ENCODE data around the gene KCNH1. TPM values are rescaled to one million over a fixed set of nuclear protein-coding genes. Genes with fewer than 3 reads are reported as not detected.

KCNH1 gene
- total RNA-seq, 1 experiment from 2014 or later = 0.17 TPM

- no peak for TF ChIP-seq STAT6 (CRISPR knock-in tag; conservative IDR thresholded peaks at IDR 0.05; ENCODE audit: low read depth)
- no peak for TF ChIP-seq CBFB (CRISPR knock-in tag; IDR thresholded peaks at IDR 0.05; ENCODE audit: low read depth)
- no peak for TF ChIP-seq ESRRA (CRISPR knock-in tag; IDR thresholded peaks at IDR 0.05; ENCODE audit: borderline replicate concordance)
- no peak for TF ChIP-seq ZNF263 (CRISPR knock-in tag; IDR thresholded peaks at IDR 0.05; ENCODE audit: low read depth)
- TF ChIP-seq FOXP1 (CRISPR knock-in tag; IDR thresholded peaks at IDR 0.05; ENCODE audit: borderline replicate concordance) = no peak
- no peak for TF ChIP-seq USF1 (CRISPR knock-in tag; IDR thresholded peaks at IDR 0.05)
- no peak for TF ChIP-seq ZNF396 (CRISPR knock-in tag; IDR thresholded peaks at IDR 0.05; ENCODE audit: borderline replicate concordance)
- no peak for TF ChIP-seq EMX1 (CRISPR knock-in tag; IDR thresholded peaks at IDR 0.05)
- TF ChIP-seq PRDM15 (CRISPR knock-in tag; IDR thresholded peaks at IDR 0.05) = no peak
- no peak for TF ChIP-seq MXD4 (CRISPR knock-in tag; IDR thresholded peaks at IDR 0.05; ENCODE audit: borderline replicate concordance)
- TF ChIP-seq, protein P1, sequence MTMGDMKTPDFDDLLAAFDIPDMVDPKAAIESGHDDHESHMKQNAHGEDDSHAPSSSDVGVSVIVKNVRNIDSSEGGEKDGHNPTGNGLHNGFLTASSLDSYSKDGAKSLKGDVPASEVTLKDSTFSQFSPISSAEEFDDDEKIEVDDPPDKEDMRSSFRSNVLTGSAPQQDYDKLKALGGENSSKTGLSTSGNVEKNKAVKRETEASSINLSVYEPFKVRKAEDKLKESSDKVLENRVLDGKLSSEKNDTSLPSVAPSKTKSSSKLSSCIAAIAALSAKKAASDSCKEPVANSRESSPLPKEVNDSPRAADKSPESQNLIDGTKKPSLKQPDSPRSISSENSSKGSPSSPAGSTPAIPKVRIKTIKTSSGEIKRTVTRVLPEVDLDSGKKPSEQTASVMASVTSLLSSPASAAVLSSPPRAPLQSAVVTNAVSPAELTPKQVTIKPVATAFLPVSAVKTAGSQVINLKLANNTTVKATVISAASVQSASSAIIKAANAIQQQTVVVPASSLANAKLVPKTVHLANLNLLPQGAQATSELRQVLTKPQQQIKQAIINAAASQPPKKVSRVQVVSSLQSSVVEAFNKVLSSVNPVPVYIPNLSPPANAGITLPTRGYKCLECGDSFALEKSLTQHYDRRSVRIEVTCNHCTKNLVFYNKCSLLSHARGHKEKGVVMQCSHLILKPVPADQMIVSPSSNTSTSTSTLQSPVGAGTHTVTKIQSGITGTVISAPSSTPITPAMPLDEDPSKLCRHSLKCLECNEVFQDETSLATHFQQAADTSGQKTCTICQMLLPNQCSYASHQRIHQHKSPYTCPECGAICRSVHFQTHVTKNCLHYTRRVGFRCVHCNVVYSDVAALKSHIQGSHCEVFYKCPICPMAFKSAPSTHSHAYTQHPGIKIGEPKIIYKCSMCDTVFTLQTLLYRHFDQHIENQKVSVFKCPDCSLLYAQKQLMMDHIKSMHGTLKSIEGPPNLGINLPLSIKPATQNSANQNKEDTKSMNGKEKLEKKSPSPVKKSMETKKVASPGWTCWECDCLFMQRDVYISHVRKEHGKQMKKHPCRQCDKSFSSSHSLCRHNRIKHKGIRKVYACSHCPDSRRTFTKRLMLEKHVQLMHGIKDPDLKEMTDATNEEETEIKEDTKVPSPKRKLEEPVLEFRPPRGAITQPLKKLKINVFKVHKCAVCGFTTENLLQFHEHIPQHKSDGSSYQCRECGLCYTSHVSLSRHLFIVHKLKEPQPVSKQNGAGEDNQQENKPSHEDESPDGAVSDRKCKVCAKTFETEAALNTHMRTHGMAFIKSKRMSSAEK (CRISPR knock-in tag; IDR thresholded peaks at IDR 0.05; ENCODE audit: borderline replicate concordance) = no peak
- no peak for TF ChIP-seq SP1 (CRISPR knock-in tag; conservative IDR thresholded peaks at IDR 0.05)
- TF ChIP-seq TCF7 (CRISPR knock-in tag; IDR thresholded peaks at IDR 0.05; ENCODE audit: low read depth) = no peak
- no peak for TF ChIP-seq JAZF1 (CRISPR knock-in tag; IDR thresholded peaks at IDR 0.05)
- no peak for TF ChIP-seq GTF2I (CRISPR knock-in tag; conservative IDR thresholded peaks at IDR 0.05)
Measured at GRCh38 chr1:210684466-210685294, 449.3 kb downstream of the KCNH1 start (continued).
